GM12878 (cell line): ENCODE measurements around the gene MILR1. TPM values are rescaled to one million over a fixed set of nuclear protein-coding genes. Genes with fewer than 3 reads are reported as not detected.

Experiments
- ATAC-seq: fragments of 200-7000 bp; cut with Tn5 transposase; 3 replicates; pipeline ENCODE4 v1.9.1; 2020; ENCODE audit warnings: mild to moderate bottlenecking, moderate library complexity
- BruUV-seq: library from RNA; stranded (reverse); fragments of 400-500 nt; replicated peaks from 2 replicates; lab custom pipeline; 2021; lab: Mats Ljungman, UMichigan
- CTCF ChIA-PET: fragments of 300-600 bp; sonication (Branson Sonifier 250); formaldehyde crosslinking; extraction: SDS; loops from one replicate; lab custom pipeline; 2021; ENCODE audit warnings: inconsistent platforms; lab: Yijun Ruan, JAX
- POLR2A ChIA-PET: fragments of 350-600 bp; formaldehyde crosslinking; extraction: SDS; loops from one replicate; lab custom pipeline; 2021; ENCODE audit warnings: inconsistent platforms; lab: Charles Lee
- RAD21 ChIA-PET: fragments of 300-600 bp; sonication (Branson Sonifier 250); formaldehyde crosslinking; loops from one replicate; lab custom pipeline; 2023; ENCODE audit warnings: antibody characterized with exemption; ENCODE audit not compliant: unreplicated experiment; lab: Charles Lee
- SMC1A ChIA-PET: fragments of 300-600 bp; sonication (Branson Sonifier 250); formaldehyde crosslinking; loops from one replicate; lab custom pipeline; 2023; ENCODE audit not compliant: unreplicated experiment, uncharacterized antibody; lab: Charles Lee
- DNase-seq: peaks from one replicate; pipeline ENCODE4 v3.0.0-alpha.2; 2011; ENCODE audit warnings: low read depth, low spot score
- FAIRE-seq: peaks from 3 replicates; lab custom pipeline; 2011; peaks lifted over from hg19 to GRCh38; lab: Jason Lieb, UNC
- H2AFZ ChIP-seq: 2 replicates; pipeline ENCODE4 v1.6.0; 2011; ENCODE audit warnings: low read depth, low read length, control low read depth; ENCODE audit not compliant: control insufficient read depth
- H3K27ac ChIP-seq: 2 replicates; pipeline ENCODE4 v1.5.1; 2011; ENCODE audit warnings: control low read depth; ENCODE audit not compliant: control insufficient read depth, insufficient read depth
- H3K27me3 ChIP-seq, 2 experiments: replicated peaks in 1 of 2; 2 replicates each; pipeline versions ENCODE4 v1.6.0 to v1.6.1; 2011; ENCODE audit warnings: low read length in 1 of 2; ENCODE audit not compliant: control insufficient read depth in 2 of 2, insufficient read depth in 2 of 2
- H3K36me3 ChIP-seq, 2 experiments: 2 replicates each; pipeline ENCODE4 v1.5.1; 2011; ENCODE audit warnings: low read length in 1 of 2; ENCODE audit not compliant: control insufficient read depth in 2 of 2, insufficient read depth in 2 of 2
- H3K4me1 ChIP-seq: 2 replicates; pipeline ENCODE4 v1.6.1; 2011; ENCODE audit warnings: mild to moderate bottlenecking, low read length, moderate library complexity, mixed read lengths; ENCODE audit not compliant: control insufficient read depth, insufficient read depth
- H3K4me2 ChIP-seq: 2 replicates; pipeline ENCODE4 v1.6.0; 2011; ENCODE audit warnings: control low read depth; ENCODE audit not compliant: control insufficient read depth, insufficient read depth
- H3K4me3 ChIP-seq: fragments of 200-600 bp; sonication (generic); 2 replicates; pipeline ENCODE4 v1.5.1; 2016
- H3K79me2 ChIP-seq: 2 replicates; pipeline ENCODE4 v1.6.0; 2011; ENCODE audit warnings: low read length; ENCODE audit not compliant: control insufficient read depth, insufficient read depth
- H3K9ac ChIP-seq: 2 replicates; pipeline ENCODE4 v1.8.0; 2011; ENCODE audit warnings: low read length, control low read depth, mixed read lengths; ENCODE audit not compliant: control insufficient read depth, insufficient read depth
- H3K9me3 ChIP-seq: replicated peaks from 3 replicates; pipeline ENCODE4 v1.5.1; 2011; ENCODE audit warnings: mild to moderate bottlenecking, low read length; ENCODE audit not compliant: control insufficient read depth, insufficient read depth
- H4K20me1 ChIP-seq: 2 replicates; pipeline ENCODE4 v1.6.0; 2011; ENCODE audit not compliant: control insufficient read depth, insufficient read depth
- WGBS: methylation state at CpG from one replicate; pipeline ENCODE4 v1.1.6; 2016; ENCODE audit warnings: low lambda C conversion rate; ENCODE audit not compliant: insufficient replicate concordance, insufficient coverage; ENCODE audit errors: missing lambda C conversion rate; 5-methylcytosine and 5-hydroxymethylcytosine counted together
- in situ Hi-C: fragments of 300-500 bp; cut with MboI; formaldehyde crosslinking; loops from 9 replicates; pipeline ENCODE4 v1.14.3; 2018; ENCODE audit warnings: mixed read lengths
- intact Hi-C: fragments of 100-400 bp; cut with micrococcal nuclease; formaldehyde crosslinking; loops from one replicate; pipeline ENCODE4 v1.14.2; 2022; ENCODE audit not compliant: unreplicated experiment
- polyA plus RNA-seq, 11 experiments: library from polyadenylated mRNA; depleted of rRNA in 4 of 11; unstranded in 6 of 11; stranded (reverse) in 5 of 11; fragments of >200 nt; fragmentation: Nextera tagmentation in 4 of 11; fragmentation: Illumina TruSeq in 1 of 11; extraction: Ambion mirVana in 4 of 11; extraction: Trizol in 1 of 11; gene quantifications; 1 replicate in 1 of 11; 2 replicates in 10 of 11; pipeline versions ENCODE4 v1.2.1 to v1.2.3, GENCODE V29; 2011 to 2016; ENCODE audit warnings: inconsistent platforms in 2 of 11, missing spikeins in 2 of 11, low read depth in 1 of 11
- total RNA-seq, 4 experiments: library from RNA; depleted of rRNA in 3 of 4; stranded (reverse); fragments of >200 nt in 3 of 4; fragmentation: Illumina TruSeq in 1 of 4; extraction: Trizol in 1 of 4; gene quantifications; 2 replicates each; pipeline versions ENCODE4 v1.2.1 to v1.2.3, GENCODE V29; 2013 to 2021
- TF ChIP-seq, protein P1 (sequence below): IDR thresholded peaks from 2 replicates; pipeline ENCODE4 v1.6.1; 2012; ENCODE audit warnings: improper control_type of control experiment, low read depth, low read length; ENCODE audit not compliant: insufficient replicate concordance

MILR1 gene
- total and polyA plus RNA-seq, 10 of the 15 experiments (the other 5 are each of a cell fraction or from before 2014, with no cell fraction given), result 2.0 to 47.2 (median 17.2) TPM

- peak; percentile 13 for FAIRE-seq
- SMC1A ChIA-PET, result interaction anchor here (0.9 to 4.6 kb wide), 9 partner anchors 9 to 220 kb away, joined by 3 to 121 read pairs (median 4); no protein-coding TSS in a partner anchor
- peaks cover 31% of the 10 kb centered on the region for H3K79me2 ChIP-seq
These were observed 43.1 kb downstream of the MILR1 start for GRCh38 chr17:64491994-64492393.

More at GRCh38 chr17:64491994-64492393, 43.1 kb downstream of the MILR1 start:
- H3K4me2 ChIP-seq, result no peak overlapping the region
- no TSS peak for BruUV-seq
- no peak overlapping the region for H3K27ac ChIP-seq
- no peaks in the 10 kb centered on the region for H3K27me3 ChIP-seq
- H4K20me1 ChIP-seq, result no peaks in the 10 kb centered on the region
- H3K4me1 ChIP-seq, result no peaks in the 10 kb centered on the region; the same call in 1 of the 2 replicates
- no peaks in the 10 kb centered on the region for H3K9me3 ChIP-seq
- H3K36me3 ChIP-seq, result peaks cover 0 to 14% of the 10 kb centered on the region in 2 experiments; a peak in 3 of 4 replicates
- RAD21 ChIA-PET, result interaction anchor here (0.9 to 9.9 kb wide), 7 partner anchors 13 to 171 kb away, joined by 3 to 174 read pairs (median 6); no protein-coding TSS in a partner anchor
- 95% methylated on average over 3 of the region's 3 CpGs for WGBS
- no peak overlapping the region for H3K9ac ChIP-seq
- intact Hi-C loops (loop anchor here (1.0 to 5.0 kb wide), 3 partner anchors 72 to 185 kb away; no protein-coding TSS in a partner anchor), in situ Hi-C loops (loop anchor here (5.0 kb wide), 2 partner anchors 70 to 170 kb away; no protein-coding TSS in a partner anchor)
- CTCF ChIA-PET, result interaction anchor here (0.8 to 17.7 kb wide), 26 partner anchors 7 to 217 kb away, joined by 3 to 350 read pairs (median 5); partner anchors contain the start of genes CEP95 and DDX5
- ATAC-seq, result no peak
- POLR2A ChIA-PET, result interaction anchor here (0.6 to 1.6 kb wide), 2 partner anchors 13 to 173 kb away, joined by 3 to 7 read pairs; no protein-coding TSS in a partner anchor
- no peak for DNase-seq
- H3K4me3 ChIP-seq, result no peak overlapping the region
- H2AFZ ChIP-seq, result no peak overlapping the region
- TF ChIP-seq, protein P1, sequence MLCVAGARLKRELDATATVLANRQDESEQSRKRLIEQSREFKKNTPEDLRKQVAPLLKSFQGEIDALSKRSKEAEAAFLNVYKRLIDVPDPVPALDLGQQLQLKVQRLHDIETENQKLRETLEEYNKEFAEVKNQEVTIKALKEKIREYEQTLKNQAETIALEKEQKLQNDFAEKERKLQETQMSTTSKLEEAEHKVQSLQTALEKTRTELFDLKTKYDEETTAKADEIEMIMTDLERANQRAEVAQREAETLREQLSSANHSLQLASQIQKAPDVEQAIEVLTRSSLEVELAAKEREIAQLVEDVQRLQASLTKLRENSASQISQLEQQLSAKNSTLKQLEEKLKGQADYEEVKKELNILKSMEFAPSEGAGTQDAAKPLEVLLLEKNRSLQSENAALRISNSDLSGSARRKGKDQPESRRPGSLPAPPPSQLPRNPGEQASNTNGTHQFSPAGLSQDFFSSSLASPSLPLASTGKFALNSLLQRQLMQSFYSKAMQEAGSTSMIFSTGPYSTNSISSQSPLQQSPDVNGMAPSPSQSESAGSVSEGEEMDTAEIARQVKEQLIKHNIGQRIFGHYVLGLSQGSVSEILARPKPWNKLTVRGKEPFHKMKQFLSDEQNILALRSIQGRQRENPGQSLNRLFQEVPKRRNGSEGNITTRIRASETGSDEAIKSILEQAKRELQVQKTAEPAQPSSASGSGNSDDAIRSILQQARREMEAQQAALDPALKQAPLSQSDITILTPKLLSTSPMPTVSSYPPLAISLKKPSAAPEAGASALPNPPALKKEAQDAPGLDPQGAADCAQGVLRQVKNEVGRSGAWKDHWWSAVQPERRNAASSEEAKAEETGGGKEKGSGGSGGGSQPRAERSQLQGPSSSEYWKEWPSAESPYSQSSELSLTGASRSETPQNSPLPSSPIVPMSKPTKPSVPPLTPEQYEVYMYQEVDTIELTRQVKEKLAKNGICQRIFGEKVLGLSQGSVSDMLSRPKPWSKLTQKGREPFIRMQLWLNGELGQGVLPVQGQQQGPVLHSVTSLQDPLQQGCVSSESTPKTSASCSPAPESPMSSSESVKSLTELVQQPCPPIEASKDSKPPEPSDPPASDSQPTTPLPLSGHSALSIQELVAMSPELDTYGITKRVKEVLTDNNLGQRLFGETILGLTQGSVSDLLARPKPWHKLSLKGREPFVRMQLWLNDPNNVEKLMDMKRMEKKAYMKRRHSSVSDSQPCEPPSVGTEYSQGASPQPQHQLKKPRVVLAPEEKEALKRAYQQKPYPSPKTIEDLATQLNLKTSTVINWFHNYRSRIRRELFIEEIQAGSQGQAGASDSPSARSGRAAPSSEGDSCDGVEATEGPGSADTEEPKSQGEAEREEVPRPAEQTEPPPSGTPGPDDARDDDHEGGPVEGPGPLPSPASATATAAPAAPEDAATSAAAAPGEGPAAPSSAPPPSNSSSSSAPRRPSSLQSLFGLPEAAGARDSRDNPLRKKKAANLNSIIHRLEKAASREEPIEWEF, result no peak
